Measurements from ENCODE around the gene WBP2.

DNA sequence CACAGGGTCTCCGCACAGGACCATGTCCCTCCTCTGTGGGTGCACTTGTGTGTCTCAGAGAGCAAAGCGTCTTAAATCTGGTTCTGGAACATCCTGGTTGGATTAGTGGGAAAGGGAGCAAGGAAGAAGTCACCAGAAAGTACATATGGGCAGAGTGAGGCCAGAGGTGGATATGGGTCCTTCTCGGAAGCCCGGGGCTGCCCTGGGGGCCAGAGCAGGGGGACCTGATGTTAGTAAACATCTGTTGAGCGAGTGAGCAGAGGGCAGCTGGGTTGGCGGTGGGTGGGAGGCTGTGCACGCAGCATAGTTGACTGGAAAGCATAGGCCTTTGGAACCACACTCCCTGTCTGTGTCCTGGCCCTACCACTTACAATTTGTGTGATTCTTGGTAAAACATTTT is 33.6 kb downstream of the WBP2 start:
- TF ChIP-seq ZNF830 (tag by site-specific recombination; IDR thresholded peaks at IDR 0.05; ENCODE audit: low read depth) (no peak), ZNF791 (tag by site-specific recombination; IDR thresholded peaks at IDR 0.05) (no peak), ZNF138 (tag by site-specific recombination; IDR thresholded peaks at IDR 0.05; ENCODE audit: borderline replicate concordance) (no peak), ZNF302 (tag by site-specific recombination; IDR thresholded peaks at IDR 0.05; ENCODE audit: low read depth) (no peak), ZNF24 (tag by site-specific recombination; IDR thresholded peaks at IDR 0.05) (no peak), MEIS1 (CRISPR knock-in tag; IDR thresholded peaks at IDR 0.05; ENCODE audit: borderline replicate concordance) (no peak)
- TF ChIP-seq, protein P1, sequence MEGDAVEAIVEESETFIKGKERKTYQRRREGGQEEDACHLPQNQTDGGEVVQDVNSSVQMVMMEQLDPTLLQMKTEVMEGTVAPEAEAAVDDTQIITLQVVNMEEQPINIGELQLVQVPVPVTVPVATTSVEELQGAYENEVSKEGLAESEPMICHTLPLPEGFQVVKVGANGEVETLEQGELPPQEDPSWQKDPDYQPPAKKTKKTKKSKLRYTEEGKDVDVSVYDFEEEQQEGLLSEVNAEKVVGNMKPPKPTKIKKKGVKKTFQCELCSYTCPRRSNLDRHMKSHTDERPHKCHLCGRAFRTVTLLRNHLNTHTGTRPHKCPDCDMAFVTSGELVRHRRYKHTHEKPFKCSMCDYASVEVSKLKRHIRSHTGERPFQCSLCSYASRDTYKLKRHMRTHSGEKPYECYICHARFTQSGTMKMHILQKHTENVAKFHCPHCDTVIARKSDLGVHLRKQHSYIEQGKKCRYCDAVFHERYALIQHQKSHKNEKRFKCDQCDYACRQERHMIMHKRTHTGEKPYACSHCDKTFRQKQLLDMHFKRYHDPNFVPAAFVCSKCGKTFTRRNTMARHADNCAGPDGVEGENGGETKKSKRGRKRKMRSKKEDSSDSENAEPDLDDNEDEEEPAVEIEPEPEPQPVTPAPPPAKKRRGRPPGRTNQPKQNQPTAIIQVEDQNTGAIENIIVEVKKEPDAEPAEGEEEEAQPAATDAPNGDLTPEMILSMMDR (tag by site-specific recombination; IDR thresholded peaks at IDR 0.05): no peak

All from HEK293 (cell line).